Measurements from ENCODE around the gene GLUD1. TPM values are rescaled to one million over a fixed set of nuclear protein-coding genes. Genes with fewer than 3 reads are reported as not detected.
"Not testable (repeated sequence)": the region's sequence is repeated elsewhere in the genome, so short reads cannot be mapped to it uniquely, and the experiment has no call there.

Gene GLUD1
- total and polyA plus RNA-seq, 12 donors = 38.0 to 130 (median 113) TPM

GRCh38 chr10:87053111-87053510 is 41.5 kb downstream of the GLUD1 start:
- no peaks in the 10 kb centered on the region for H3K27me3 ChIP-seq
- H3K9me3 ChIP-seq = no peaks in the 10 kb centered on the region
- peaks cover 0 to 100% (median 28%) of the 10 kb centered on the region in 9 donors for H3K36me3 ChIP-seq
- intact Hi-C loops (cut with DNase I) = loop anchor here in 1 of 10 donors (10.0 kb wide), 1 partner anchor 68 kb away; no protein-coding TSS in a partner anchor
- no peak overlapping the region for H3K4me3 ChIP-seq
- 36 to 50% methylated on average over 3 of the region's 3 CpGs for WGBS, 2 donors
- peaks cover 0 to 32% (median 14%) of the 10 kb centered on the region in 9 donors for H3K4me1 ChIP-seq
- TF ChIP-seq CTCF (IDR thresholded peaks at IDR 0.05) = no peak
- H3K27ac ChIP-seq = peak overlapping the region in 2 of 10 donors; percentile 2 to 18
- DNase-seq = peak in 1 of 2 donors; percentile 47
- ATAC-seq = peak; percentile 75 to 97 (median 85)

- Histone ChIP-seq H3K36me3 (peaks cover 0 to 58% (median 17%) of the 10 kb centered on the region in 9 donors), H3K27ac (no peak overlapping the region), H3K9me3 (no peaks in the 10 kb centered on the region), H3K4me1 (no peaks in the 10 kb centered on the region), H3K4me3 (no peak overlapping the region), H3K27me3 (no peaks in the 10 kb centered on the region)
- TF ChIP-seq CTCF (IDR thresholded peaks at IDR 0.05) = no peak
- intact Hi-C loops (cut with DNase I) = no loop called here
- no peak for ATAC-seq
- DNase-seq = no peak
- 97% methylated on average over 6 of the region's 6 CpGs for WGBS, 2 donors
Measured at GRCh38 chr10:87045434-87045938, 49.2 kb downstream of the GLUD1 start.

- H3K4me1 ChIP-seq; H3K27ac ChIP-seq; intact Hi-C loops (cut with DNase I); H3K27me3 ChIP-seq; ATAC-seq; H3K4me3 ChIP-seq; DNase-seq: not testable (repeated sequence)
- H3K9me3 ChIP-seq = peaks cover 0 to 14% (median 0%) of the 10 kb centered on the region in 11 donors
- H3K36me3 ChIP-seq = peaks cover 0 to 39% (median 14%) of the 10 kb centered on the region in 9 donors
- 95 to 98% methylated on average over 7 of the region's 7 CpGs for WGBS, 2 donors
Measured at GRCh38 chr10:87043579-87043978, 51.1 kb downstream of the GLUD1 start.

- Histone ChIP-seq H3K4me1 (no peaks in the 10 kb centered on the region), H3K9me3 (peaks cover 0 to 14% (median 0%) of the 10 kb centered on the region in 11 donors), H3K27me3 (no peaks in the 10 kb centered on the region), H3K4me3 (no peak overlapping the region), H3K27ac (no peak overlapping the region), H3K36me3 (peaks cover 0 to 6% (median 0%) of the 10 kb centered on the region in 9 donors)
- ATAC-seq = peak in 1 of 8 donors; percentile 25
- no peak for DNase-seq
- WGBS, 2 donors = 90 to 95% methylated on average over 2 of the region's 2 CpGs
- intact Hi-C loops (cut with DNase I) = no loop called here
- TF ChIP-seq CTCF (IDR thresholded peaks at IDR 0.05) = no peak
Measured at GRCh38 chr10:87038786-87039185, 55.9 kb downstream of the GLUD1 start.

GRCh38 chr10:87038286-87038717 is 56.3 kb downstream of the GLUD1 start:
- ATAC-seq = peak in 1 of 8 donors; percentile 17
- no peak overlapping the region for H3K4me3 ChIP-seq
- peaks cover 0 to 14% (median 0%) of the 10 kb centered on the region in 11 donors for H3K9me3 ChIP-seq
- H3K36me3 ChIP-seq = peaks cover 0 to 1% (median 0%) of the 10 kb centered on the region in 9 donors
- 96 to 98% methylated on average over 3 of the region's 3 CpGs for WGBS, 2 donors
- H3K4me1 ChIP-seq = no peaks in the 10 kb centered on the region
- no peak for TF ChIP-seq CTCF (IDR thresholded peaks at IDR 0.05)
- intact Hi-C loops (cut with DNase I) = no loop called here
- DNase-seq = no peak
- no peak overlapping the region for H3K27ac ChIP-seq
- H3K27me3 ChIP-seq = no peaks in the 10 kb centered on the region
